Smooth muscle cell (in vitro differentiated cells): Measurements from ENCODE around the gene TCF4. TPM values are rescaled to one million over a fixed set of nuclear protein-coding genes. Genes with fewer than 3 reads are reported as not detected.

Source experiments
- DNase-seq: peaks from one replicate; lab custom pipeline; 2025; ENCODE audit not compliant: unreplicated experiment; lab: John Stamatoyannopoulos, UW
- H2AFZ ChIP-seq: fragments of 200-600 bp; sonication (generic); 2 replicates; pipeline ENCODE4 v1.6.0; 2016; ENCODE audit warnings: antibody characterized with exemption, low read depth, mild to moderate bottlenecking
- H3F3A ChIP-seq: fragments of 200-600 bp; sonication (generic); 2 replicates; pipeline ENCODE4 v1.6.0; 2017; ENCODE audit warnings: antibody characterized with exemption, low read depth
- H3K27ac ChIP-seq: fragments of 200-600 bp; sonication (generic); 2 replicates; pipeline ENCODE4 v1.5.1; 2016; ENCODE audit warnings: low read depth, mild to moderate bottlenecking
- H3K27me3 ChIP-seq: fragments of 200-600 bp; sonication (generic); 2 replicates; pipeline ENCODE4 v1.6.1; 2016; ENCODE audit warnings: low read depth, mild to moderate bottlenecking
- H3K36me3 ChIP-seq: fragments of 200-600 bp; sonication (generic); 2 replicates; pipeline ENCODE4 v1.5.1; 2016; ENCODE audit warnings: low read depth
- H3K4me1 ChIP-seq: fragments of 200-600 bp; sonication (generic); 2 replicates; pipeline ENCODE4 v1.5.1; 2016; ENCODE audit warnings: low read depth
- H3K4me2 ChIP-seq: fragments of 200-600 bp; sonication (generic); 2 replicates; pipeline ENCODE4 v1.6.0; 2016; ENCODE audit warnings: mild to moderate bottlenecking
- H3K4me3 ChIP-seq: fragments of 200-600 bp; sonication (generic); 2 replicates; pipeline ENCODE4 v1.5.1; 2016; ENCODE audit warnings: mild to moderate bottlenecking
- H3K79me2 ChIP-seq: fragments of 200-600 bp; sonication (generic); 2 replicates; pipeline ENCODE4 v1.6.0; 2016; ENCODE audit warnings: low read depth, mild to moderate bottlenecking
- H3K9ac ChIP-seq: fragments of 200-600 bp; sonication (generic); 2 replicates; pipeline ENCODE4 v1.6.0; 2016; ENCODE audit warnings: low read depth
- H3K9me3 ChIP-seq: fragments of 200-600 bp; sonication (generic); replicated peaks from 2 replicates; pipeline ENCODE4 v1.5.1; 2016; ENCODE audit warnings: low read depth
- H4K20me1 ChIP-seq: fragments of 200-600 bp; sonication (generic); 2 replicates; pipeline ENCODE4 v1.6.0; 2016; ENCODE audit warnings: low read depth
- CTCF ChIP-seq: fragments of 200-600 bp; sonication (generic); IDR thresholded peaks from 2 replicates; pipeline ENCODE4 v1.5.1; 2017; ENCODE audit warnings: borderline replicate concordance, mild to moderate bottlenecking, antibody characterized with exemption; ENCODE audit not compliant: insufficient read depth, poor library complexity, severe bottlenecking
- whole genome bisulfite sequencing: methylation state at CpG from one replicate; pipeline ENCODE4 v1.1.7; 2016; ENCODE audit warnings: low lambda C conversion rate; 5-methylcytosine and 5-hydroxymethylcytosine counted together
- polyA plus RNA-seq: library from polyadenylated mRNA; unstranded; fragments of >200 nt; fragmentation: Nextera tagmentation; extraction: Ambion mirVana; gene quantifications from 2 replicates; pipeline ENCODE4 v1.2.1, GENCODE V29; 2016
- total RNA-seq: library from RNA; depleted of rRNA; stranded (reverse); fragments of >200 nt; gene quantifications from 2 replicates; pipeline ENCODE4 v1.2.3, GENCODE V29; 2014

TCF4 gene
- total and polyA plus RNA-seq, 2 experiments from 2014 or later = 105 to 120 TPM

GRCh38 chr18:55433648-55434047 lies 154.3 kb downstream of the TCF4 start:
- no peak for TF ChIP-seq CTCF
- Histone ChIP-seq H3K9me3 (no peaks in the 10 kb centered on the region), H3K4me1 (peaks cover 17% of the 10 kb centered on the region), H4K20me1 (peaks cover 64% of the 10 kb centered on the region), H3K27me3 (no peaks in the 10 kb centered on the region), H3K36me3 (no peaks in the 10 kb centered on the region), H3K9ac (no peak overlapping the region), H3K4me3 (no peak overlapping the region), H3K4me2 (peak overlapping the region; percentile 35), H3K27ac (no peak overlapping the region), H3K79me2 (peaks cover 74% of the 10 kb centered on the region), H2AFZ (no peak overlapping the region), H3F3A (peaks cover 3% of the 10 kb centered on the region)
- 34% methylated on average over 5 of the region's 5 CpGs for WGBS
- no peak for DNase-seq

- Histone ChIP-seq H3K79me2 (peaks cover 74% of the 10 kb centered on the region), H3K9ac (no peak overlapping the region), H3K27ac (no peak overlapping the region), H3K27me3 (no peaks in the 10 kb centered on the region), H3K4me3 (no peak overlapping the region), H3K4me1 (peaks cover 14% of the 10 kb centered on the region), H3K36me3 (no peaks in the 10 kb centered on the region), H4K20me1 (peaks cover 64% of the 10 kb centered on the region), H2AFZ (no peak overlapping the region), H3F3A (peaks cover 3% of the 10 kb centered on the region), H3K4me2 (peak overlapping the region; percentile 35), H3K9me3 (no peaks in the 10 kb centered on the region)
- DNase-seq = no peak
- WGBS = 29% methylated on average over 2 of the region's 2 CpGs
- no peak for TF ChIP-seq CTCF
Measured at GRCh38 chr18:55433140-55433539, 154.9 kb downstream of the TCF4 start.

- Histone ChIP-seq H3K27me3 (no peaks in the 10 kb centered on the region), H2AFZ (no peak overlapping the region), H3K9ac (no peak overlapping the region), H3K4me2 (no peak overlapping the region), H3K4me1 (peaks cover 14% of the 10 kb centered on the region), H3F3A (peaks cover 3% of the 10 kb centered on the region), H3K27ac (no peak overlapping the region), H4K20me1 (peaks cover 66% of the 10 kb centered on the region), H3K79me2 (peaks cover 75% of the 10 kb centered on the region), H3K4me3 (no peak overlapping the region), H3K36me3 (no peaks in the 10 kb centered on the region), H3K9me3 (no peaks in the 10 kb centered on the region)
- TF ChIP-seq CTCF = no peak
- DNase-seq = no peak
- 91% methylated on average over 3 of the region's 3 CpGs for WGBS
Measured at GRCh38 chr18:55432307-55433040, 155.5 kb downstream of the TCF4 start.

GRCh38 chr18:55430026-55430425 lies 158.0 kb downstream of the TCF4 start:
- no peaks in the 10 kb centered on the region for H3K9me3 ChIP-seq
- no peak overlapping the region for H3K27ac ChIP-seq
- H2AFZ ChIP-seq = no peak overlapping the region
- H3K36me3 ChIP-seq = no peaks in the 10 kb centered on the region
- no peak for TF ChIP-seq CTCF
- no peak overlapping the region for H3K4me2 ChIP-seq
- 56% methylated on average over 2 of the region's 2 CpGs for WGBS
- H3F3A ChIP-seq = peaks cover 3% of the 10 kb centered on the region
- H3K27me3 ChIP-seq = no peaks in the 10 kb centered on the region
- DNase-seq = no peak
- peaks cover 55% of the 10 kb centered on the region for H4K20me1 ChIP-seq
- peaks cover 84% of the 10 kb centered on the region for H3K79me2 ChIP-seq
- no peak overlapping the region for H3K4me3 ChIP-seq
- H3K4me1 ChIP-seq = peaks cover 17% of the 10 kb centered on the region
- H3K9ac ChIP-seq = no peak overlapping the region
